ENCODE data around the gene SLC17A8.
"Not testable (repeated sequence)": the region's sequence is repeated elsewhere in the genome, so short reads cannot be mapped to it uniquely, and the experiment has no call there.

The SLC17A8 gene

DNA sequence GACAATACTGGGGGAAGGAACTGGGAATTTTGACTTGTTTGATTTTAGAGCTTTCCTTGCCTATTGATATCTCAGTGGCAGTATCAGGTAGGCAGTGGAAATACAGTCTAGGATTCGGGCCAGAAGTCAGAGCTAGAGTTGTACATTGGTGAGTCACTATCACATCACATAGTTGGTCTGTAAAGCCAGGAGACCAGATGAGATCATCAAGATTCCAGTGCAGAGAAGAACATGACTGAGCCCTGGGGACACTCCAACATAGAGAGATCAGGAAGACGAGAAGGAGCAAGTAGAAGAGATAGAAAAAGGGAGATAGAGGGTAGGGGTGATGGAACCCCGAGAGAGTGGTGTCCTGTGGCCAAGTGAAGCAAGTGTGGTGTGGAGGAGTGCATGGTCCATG lies 70.2 kb downstream of the SLC17A8 start:
- no peak for DNase-seq (ENCODE audit: low read depth, low spot score)

- not testable (repeated sequence) for DNase-seq (ENCODE audit: low read depth, low spot score)
Measured at GRCh38 chr12:100430251-100430650, 73.4 kb downstream of the SLC17A8 start.

- DNase-seq (ENCODE audit: low read depth, low spot score), result no peak
Measured at GRCh38 chr12:100433701-100434100, 76.8 kb downstream of the SLC17A8 start.

GRCh38 chr12:100434177-100434576 lies 77.3 kb downstream of the SLC17A8 start:
- no peak for DNase-seq (ENCODE audit: low read depth, low spot score)

DNA sequence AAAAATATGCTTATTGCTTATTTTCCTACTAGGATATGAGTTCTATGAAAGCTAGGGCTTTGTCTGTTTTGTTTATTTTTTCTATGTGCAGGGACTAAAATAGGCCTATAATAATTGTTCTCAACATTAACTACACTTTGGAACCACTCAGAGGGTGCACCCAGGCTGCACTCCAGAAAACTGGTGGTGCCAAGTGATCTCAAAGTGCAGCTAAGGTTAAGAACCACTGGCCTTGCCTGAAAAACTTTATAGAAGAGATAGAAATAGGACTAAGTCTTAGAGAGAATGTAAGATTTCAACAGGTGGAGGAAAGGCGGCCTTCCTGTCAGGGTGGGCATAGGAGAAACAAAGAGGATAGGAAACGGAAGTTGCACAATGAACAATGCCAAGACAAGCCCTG lies 79.1 kb downstream of the SLC17A8 start:
- no peak for DNase-seq (ENCODE audit: low read depth, low spot score)

DNA sequence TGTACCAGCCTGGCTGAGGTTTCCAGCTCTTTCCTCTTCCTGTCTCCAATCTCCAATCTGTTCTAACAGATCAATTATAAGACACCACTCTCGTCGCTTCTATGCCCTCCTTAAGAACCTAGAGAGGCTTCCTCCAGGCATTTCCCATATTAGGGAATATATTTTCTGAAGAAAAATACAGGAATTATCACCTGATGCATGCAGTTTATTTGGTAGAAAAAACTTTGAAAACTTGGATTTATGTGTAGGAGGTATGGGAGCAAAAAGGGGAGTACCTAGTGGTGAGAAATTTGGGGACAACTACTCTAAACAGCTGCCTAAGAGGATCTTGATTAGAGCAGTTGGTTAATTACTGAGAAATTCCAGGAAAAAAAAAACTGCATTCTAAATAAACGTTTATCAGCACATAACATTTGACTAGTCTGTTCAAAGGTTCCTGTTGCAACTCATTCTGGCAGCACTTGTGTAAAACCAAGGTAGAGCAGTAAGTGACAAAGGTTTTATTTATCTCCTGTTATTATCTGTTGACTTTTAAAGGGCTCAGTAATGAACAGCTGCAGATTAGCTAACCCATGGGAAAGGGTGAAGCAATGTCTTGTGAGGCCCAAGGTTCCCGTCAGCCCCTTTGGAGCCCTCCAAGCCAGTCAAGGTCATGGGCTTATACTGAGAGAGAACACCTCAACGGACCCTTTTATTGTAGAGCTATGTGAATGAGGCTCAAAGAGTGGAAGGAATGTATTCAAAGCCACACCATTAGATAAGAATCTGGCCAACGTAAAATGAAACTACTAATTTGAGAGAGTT lies 80.4 kb downstream of the SLC17A8 start:
- no peak for DNase-seq (ENCODE audit: low read depth, low spot score)

DNA sequence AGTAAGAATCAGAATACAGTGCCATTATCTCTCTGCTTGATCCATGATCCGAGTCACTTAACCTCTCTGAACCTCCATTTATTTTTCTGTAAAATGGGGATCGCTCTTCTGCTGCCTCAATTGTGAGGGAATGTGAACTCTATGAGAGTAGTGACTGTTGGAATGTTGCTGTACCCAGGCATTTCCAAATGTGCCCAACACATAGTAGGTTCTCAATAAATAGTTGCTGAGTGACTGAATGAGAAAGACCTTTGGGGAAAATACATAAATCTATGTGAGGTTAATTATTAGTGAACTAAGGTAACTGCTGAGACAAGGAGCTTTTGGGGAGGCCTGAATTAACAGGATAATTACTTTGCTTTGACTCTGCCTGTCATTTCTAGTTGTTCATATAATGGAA lies 82.9 kb downstream of the SLC17A8 start:
- no peak for DNase-seq (ENCODE audit: low read depth, low spot score)

DNA sequence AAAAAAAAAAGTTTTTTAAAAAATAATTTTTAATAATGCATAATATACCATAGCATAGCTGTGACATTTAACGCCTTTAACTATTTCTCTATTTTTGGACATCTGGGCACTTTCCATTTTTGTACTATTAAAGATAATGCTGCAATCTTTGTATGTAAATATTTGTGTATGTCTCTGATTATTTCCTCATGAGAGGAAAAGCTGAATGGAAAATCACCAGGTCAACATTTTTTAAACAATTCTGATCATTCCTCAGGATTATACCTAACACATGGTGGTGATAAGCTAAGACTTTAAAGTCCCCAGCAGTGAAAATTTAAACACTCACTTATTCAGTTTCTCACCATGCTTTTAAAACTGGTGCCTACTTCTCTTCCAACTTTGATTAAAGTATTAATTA lies 85.5 kb downstream of the SLC17A8 start:
- no peak for DNase-seq (ENCODE audit: low read depth, low spot score)

DNA sequence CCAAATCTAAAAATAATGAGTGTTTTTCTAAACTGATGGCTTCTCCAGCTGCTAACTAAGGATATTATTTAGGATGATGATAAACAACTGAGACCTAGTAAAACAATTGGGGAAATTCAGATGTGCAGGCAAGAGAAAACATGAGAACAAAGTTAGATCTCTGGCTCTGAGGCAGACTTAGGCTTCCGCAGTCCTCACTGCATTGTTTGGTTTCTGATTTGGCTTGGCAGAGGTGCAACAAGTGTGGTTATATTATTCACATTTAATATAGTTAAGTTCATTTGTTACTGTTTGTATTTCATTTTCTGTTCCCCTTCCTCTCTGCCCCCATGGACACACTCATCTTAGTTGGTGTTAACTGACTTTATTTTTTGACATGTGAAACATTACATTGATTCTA lies 86.6 kb downstream of the SLC17A8 start:
- no peak for DNase-seq (ENCODE audit: low read depth, low spot score)

DNA sequence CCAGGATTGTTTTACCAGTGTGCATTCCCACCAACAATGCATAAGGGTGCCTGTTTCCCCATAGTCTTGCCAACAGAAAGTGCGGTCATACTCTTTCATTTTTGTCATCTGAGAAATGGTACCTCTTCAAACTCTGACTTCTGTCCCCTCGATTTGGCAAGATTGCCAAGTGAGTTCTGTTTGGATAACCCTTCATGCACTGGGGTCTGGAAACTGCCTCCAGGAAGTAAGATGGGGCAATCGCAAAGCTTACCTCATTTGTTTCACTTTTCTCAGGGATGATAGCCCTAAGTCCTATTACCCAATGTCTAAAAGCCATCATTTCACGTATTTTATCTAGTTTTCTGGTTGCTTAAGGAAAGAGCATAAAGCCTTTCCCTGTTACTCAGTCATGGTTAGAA lies 88.2 kb downstream of the SLC17A8 start:
- no peak for DNase-seq (ENCODE audit: low read depth, low spot score)

- no peak for DNase-seq (ENCODE audit: low read depth, low spot score)
Measured at GRCh38 chr12:100447381-100447780, 90.5 kb downstream of the SLC17A8 start.

DNA sequence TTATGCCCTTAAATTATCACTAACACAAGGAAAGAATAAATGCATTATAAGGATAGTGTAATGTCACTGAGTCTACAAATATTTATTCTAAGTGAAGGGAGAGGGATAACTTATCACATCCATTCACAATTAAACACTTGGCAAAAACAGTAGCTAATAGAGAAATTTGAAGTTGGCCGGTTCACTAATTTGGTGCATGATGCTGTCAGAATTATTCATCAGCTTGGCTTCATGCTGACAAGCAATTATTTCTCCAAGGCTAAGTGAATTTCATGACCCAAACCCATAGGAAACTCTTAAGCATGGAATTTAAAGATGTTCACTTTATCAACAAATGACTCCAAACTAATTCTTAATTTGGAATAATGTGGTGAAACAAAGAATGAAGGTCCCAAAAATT lies 91.8 kb downstream of the SLC17A8 start:
- no peak for DNase-seq (ENCODE audit: low read depth, low spot score)

DNA sequence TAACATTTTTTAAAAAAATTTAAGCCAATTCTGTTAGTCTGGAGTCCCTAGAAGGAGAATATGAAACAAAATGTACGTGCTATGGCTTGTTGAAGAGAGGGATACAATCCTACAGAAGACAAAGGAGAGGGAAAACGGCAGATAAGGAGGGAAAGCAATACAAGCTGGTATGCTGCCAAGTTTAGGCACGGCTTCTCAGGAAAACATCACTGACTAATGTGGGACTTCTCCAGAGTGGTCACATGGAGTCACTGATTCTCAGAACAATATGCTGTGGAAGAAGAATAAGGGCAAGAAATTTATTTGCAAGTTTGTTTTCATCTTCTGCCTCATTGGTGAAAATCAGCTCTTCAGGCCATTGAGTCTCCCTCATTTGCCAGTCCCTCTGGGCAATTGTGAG lies 93.9 kb downstream of the SLC17A8 start:
- DNase-seq (ENCODE audit: low read depth, low spot score), result no peak

- DNase-seq (ENCODE audit: low read depth, low spot score), result no peak
Measured at GRCh38 chr12:100453951-100454350, 97.1 kb downstream of the SLC17A8 start.

GRCh38 chr12:100455896-100456295 lies 99.0 kb downstream of the SLC17A8 start:
- no peak for DNase-seq (ENCODE audit: low read depth, low spot score)

DNA sequence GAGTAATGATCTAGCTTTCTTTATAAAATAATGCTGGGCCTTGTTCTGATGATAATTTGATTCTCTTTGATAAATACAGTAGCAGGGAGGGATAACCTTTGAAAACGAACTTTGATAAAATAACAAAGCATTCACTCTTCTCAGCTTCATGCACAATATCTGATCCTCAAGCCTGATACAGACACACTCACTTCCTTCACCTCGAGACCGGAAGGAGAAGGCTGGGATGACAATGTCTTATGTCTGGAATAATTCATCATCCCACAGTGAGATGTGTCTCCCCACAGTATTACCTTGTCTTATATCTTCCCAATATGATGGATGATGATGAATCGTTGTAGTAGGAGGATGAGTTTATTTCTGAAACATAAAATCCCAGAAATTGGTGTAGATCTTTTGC lies 101.3 kb downstream of the SLC17A8 start:
- DNase-seq (ENCODE audit: low read depth, low spot score), result no peak

DNA sequence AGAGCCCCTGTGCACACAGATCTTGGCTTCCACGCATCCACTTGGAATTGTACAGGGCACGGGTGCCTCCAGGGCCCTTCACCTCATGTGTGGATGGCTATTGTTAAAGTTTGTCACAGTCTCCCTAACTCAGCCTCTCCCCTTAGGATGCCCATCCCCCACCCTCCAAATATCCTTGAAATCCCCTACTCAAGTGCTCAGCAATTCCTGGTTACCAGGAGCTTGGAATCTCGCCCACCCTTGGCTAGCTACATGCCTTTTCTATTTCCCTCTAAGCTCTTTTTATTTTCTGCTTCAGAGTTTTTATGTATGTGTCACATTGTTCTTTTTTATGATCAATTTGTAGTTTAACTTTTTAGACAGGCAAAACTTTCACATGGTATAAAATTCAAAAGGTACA lies 103.8 kb downstream of the SLC17A8 start:
- no peak for DNase-seq (ENCODE audit: low read depth, low spot score)

GRCh38 chr12:100461330-100461973 lies 104.6 kb downstream of the SLC17A8 start:
- DNase-seq (ENCODE audit: low read depth, low spot score), result no peak

GRCh38 chr12:100463661-100464060 lies 106.8 kb downstream of the SLC17A8 start:
- DNase-seq (ENCODE audit: low read depth, low spot score), result no peak

DNA sequence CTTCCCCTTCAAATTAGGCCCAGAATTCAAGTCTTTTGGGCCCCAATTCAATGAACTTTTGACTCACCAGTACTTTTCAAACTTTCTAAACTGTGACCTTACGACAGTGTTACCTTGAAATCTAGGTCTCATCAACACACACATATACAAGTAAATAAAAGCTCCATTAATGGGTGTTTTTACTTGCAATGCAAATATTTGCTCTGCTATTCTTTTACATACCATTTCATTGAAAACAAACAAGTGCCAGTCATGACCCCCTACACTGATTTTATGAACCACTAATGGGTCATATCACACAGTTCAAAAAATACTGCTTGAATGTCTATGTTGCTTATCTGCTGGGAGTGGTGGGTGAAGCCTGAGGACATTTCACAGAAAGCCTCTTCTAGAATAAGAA lies 107.7 kb downstream of the SLC17A8 start:
- no peak for DNase-seq (ENCODE audit: low read depth, low spot score)

GRCh38 chr12:100468126-100468525 lies 111.3 kb downstream of the SLC17A8 start:
- DNase-seq (ENCODE audit: low read depth, low spot score), result no peak

Data from activated naive CD8-positive, alpha-beta T cell treated with anti-CD3 and anti-CD28 coated beads, Interleukin-2, amount 50 U/mL, for 16 hours (primary cell).